Occipital lobe (tissue), 2 donors: ENCODE measurements around the gene TSSK6. TPM values are rescaled to one million over a fixed set of nuclear protein-coding genes. Genes with fewer than 3 reads are reported as not detected.

Experiments
- DNase-seq: peaks from one replicate; lab custom pipeline; 2025; lab: John Stamatoyannopoulos, UW
- total RNA-seq: library from RNA; depleted of rRNA; stranded (reverse); fragments of >200 nt; gene quantifications from one replicate; pipeline ENCODE4 v1.2.3, GENCODE V29; 2014

The TSSK6 gene
- total RNA-seq, 1 donor from 2014 or later = 1.2 TPM

DNA sequence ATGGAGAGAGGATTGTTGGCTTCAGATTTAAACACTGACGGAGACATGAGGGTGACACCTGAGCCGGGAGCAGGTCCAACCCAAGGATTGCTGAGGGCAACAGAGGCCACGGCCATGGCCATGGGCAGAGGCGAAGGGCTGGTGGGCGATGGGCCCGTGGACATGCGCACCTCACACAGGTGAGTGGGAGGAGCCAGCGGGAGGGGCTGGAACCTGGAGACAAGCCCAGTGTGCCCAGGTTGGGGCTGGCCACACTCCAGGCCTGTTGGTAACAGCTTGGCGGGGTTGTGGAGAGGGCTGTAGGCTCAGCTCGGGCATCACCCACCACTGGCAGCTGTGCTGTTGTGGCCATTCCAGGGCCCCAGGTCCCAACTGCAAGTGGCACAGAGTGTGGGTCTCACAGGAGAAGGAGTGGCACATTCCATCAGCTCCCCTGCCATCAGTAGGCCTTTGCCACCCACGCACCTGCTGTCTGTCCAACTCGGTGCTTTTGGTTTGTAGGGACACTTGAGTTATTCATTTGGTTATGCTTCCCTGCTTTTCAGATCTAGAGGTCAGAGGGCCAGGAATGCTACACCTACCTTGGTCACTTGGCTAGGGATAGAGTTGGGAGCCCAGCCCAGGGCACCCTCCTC, 49.8 kb downstream of the TSSK6 start:
- no peak for DNase-seq

DNA sequence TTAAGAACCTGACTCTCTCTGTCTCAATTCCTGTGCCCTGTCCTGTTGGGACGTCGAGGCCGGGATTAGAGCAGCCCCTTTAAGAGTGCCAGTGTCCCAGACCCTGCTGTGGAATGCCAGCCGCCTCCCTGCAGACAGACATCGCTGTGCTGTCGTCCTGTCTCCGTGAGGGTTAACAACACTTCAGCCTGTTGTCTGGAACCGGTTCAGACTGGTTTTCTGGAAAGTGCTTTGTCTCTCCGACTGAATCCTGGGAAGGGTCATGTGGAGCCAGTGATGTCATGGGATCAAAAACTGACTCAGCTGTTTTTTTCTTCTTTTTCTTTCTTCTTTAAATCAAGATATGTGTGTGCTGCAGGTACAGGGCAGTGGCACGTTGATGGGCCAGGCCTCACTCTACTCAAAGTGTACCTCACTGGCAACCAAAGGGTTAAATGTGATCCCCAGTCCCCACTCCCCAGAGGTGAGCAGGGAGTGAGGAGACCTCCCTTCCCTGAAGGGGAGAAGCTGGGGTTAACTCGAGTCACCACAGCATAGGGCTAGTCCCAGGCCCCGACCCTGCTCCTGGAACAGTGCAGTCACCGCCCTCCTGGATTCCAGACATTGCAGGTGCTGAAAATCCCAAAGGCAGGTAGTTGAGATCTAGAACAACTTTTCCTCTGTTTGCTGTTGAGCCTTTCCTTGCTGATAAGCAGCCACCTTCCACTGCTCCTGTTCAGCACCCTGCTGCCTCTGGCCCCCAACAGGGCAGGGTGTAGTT, 50.8 kb downstream of the TSSK6 start:
- no peak for DNase-seq

Other genes with a start within 250 kb of the TSSK6 start
- gene TM6SF2, start 242.2 kb downstream of the TSSK6 start, total RNA-seq = not detected
- gene SUGP1, start 195.0 kb downstream of the TSSK6 start, total RNA-seq = 14.5 TPM
- 31.7 TPM for gene MAU2, start 194.7 kb downstream of the TSSK6 start, total RNA-seq
- 14.2 TPM for gene GATAD2A, start 109.9 kb downstream of the TSSK6 start, total RNA-seq
- gene NDUFA13, start 677 bp upstream of the TSSK6 start, total RNA-seq = 60.4 TPM
- gene YJEFN3, start 13.4 kb upstream of the TSSK6 start, total RNA-seq = 1.6 TPM
- gene CILP2, start 22.7 kb upstream of the TSSK6 start, total RNA-seq = 0.62 TPM
- gene PBX4, start 103.1 kb upstream of the TSSK6 start, total RNA-seq = 14.8 TPM
- gene LPAR2, start 112.7 kb upstream of the TSSK6 start, total RNA-seq = 13.3 TPM
- gene GMIP, start 128.1 kb upstream of the TSSK6 start, total RNA-seq = 14.3 TPM
- gene ATP13A1, start 148.1 kb upstream of the TSSK6 start, total RNA-seq = 19.8 TPM
- 12.2 TPM for gene ZNF101, start 153.3 kb upstream of the TSSK6 start, total RNA-seq
- 30.3 TPM for gene ZNF14, start 217.6 kb upstream of the TSSK6 start, total RNA-seq